Astrocyte (in vitro differentiated cells and primary cell): ENCODE results near the gene GSK3B. TPM values are rescaled to one million over a fixed set of nuclear protein-coding genes. Genes with fewer than 3 reads are reported as not detected.

Experiments used
- DNase-seq: peaks from one replicate; pipeline ENCODE4 v3.0.0-alpha.2; 2010; ENCODE audit warnings: low read depth
- FAIRE-seq: peaks from 2 replicates; lab custom pipeline; 2011; peaks lifted over from hg19 to GRCh38; lab: Jason Lieb, UNC
- H2AFZ ChIP-seq: 2 replicates; pipeline ENCODE4 v1.6.0; 2012; ENCODE audit warnings: low read depth, low read length, inconsistent platforms
- H3K27ac ChIP-seq: 2 replicates; pipeline ENCODE4 v1.5.1; 2011; ENCODE audit warnings: low read depth, low read length, inconsistent platforms
- H3K27me3 ChIP-seq: 2 replicates; pipeline ENCODE4 v1.6.0; 2011; ENCODE audit warnings: low read length, inconsistent platforms; ENCODE audit not compliant: insufficient read depth
- H3K36me3 ChIP-seq: 2 replicates; pipeline ENCODE4 v1.5.1; 2011; ENCODE audit warnings: low read length, inconsistent platforms; ENCODE audit not compliant: insufficient read depth
- H3K4me1 ChIP-seq: 2 replicates; pipeline ENCODE4 v1.5.1; 2011; ENCODE audit warnings: low read length, inconsistent platforms; ENCODE audit not compliant: insufficient read depth
- H3K4me2 ChIP-seq: 2 replicates; pipeline ENCODE4 v1.6.0; 2012; ENCODE audit warnings: low read length, inconsistent platforms
- H3K4me3 ChIP-seq: 2 replicates; pipeline ENCODE4 v1.5.1; 2011; ENCODE audit warnings: low read depth, mild to moderate bottlenecking, low read length, inconsistent platforms; ENCODE audit not compliant: insufficient read depth
- H3K79me2 ChIP-seq: 2 replicates; pipeline ENCODE4 v1.6.0; 2012; ENCODE audit warnings: mild to moderate bottlenecking, low read length, inconsistent platforms; ENCODE audit not compliant: insufficient read depth
- H3K9ac ChIP-seq: 2 replicates; pipeline ENCODE4 v1.6.0; 2012; ENCODE audit warnings: mild to moderate bottlenecking, low read length, inconsistent platforms
- H3K9me3 ChIP-seq: 2 replicates; pipeline ENCODE4 v1.5.1; 2012; ENCODE audit warnings: low read depth, mild to moderate bottlenecking, low read length, inconsistent platforms; ENCODE audit not compliant: insufficient read depth
- H4K20me1 ChIP-seq: 2 replicates; pipeline ENCODE4 v1.6.0; 2012; ENCODE audit warnings: low read length, inconsistent platforms; ENCODE audit not compliant: insufficient read depth
- H3K27ac Mint-ChIP-seq: one replicate; pipeline ENCODE4 v1.8.0; 2021; ENCODE audit warnings: mild to moderate bottlenecking, mixed read lengths; ENCODE audit not compliant: unreplicated experiment
- H3K27me3 Mint-ChIP-seq: one replicate; pipeline ENCODE4 v1.8.0; 2021; ENCODE audit warnings: low read depth, mixed read lengths; ENCODE audit not compliant: unreplicated experiment
- H3K36me3 Mint-ChIP-seq: one replicate; pipeline ENCODE4 v1.8.0; 2021; ENCODE audit warnings: low read depth, mixed read lengths; ENCODE audit not compliant: unreplicated experiment
- H3K4me1 Mint-ChIP-seq: one replicate; pipeline ENCODE4 v1.8.0; 2021; ENCODE audit warnings: low read depth, mixed read lengths; ENCODE audit not compliant: unreplicated experiment
- H3K4me3 Mint-ChIP-seq: one replicate; pipeline ENCODE4 v1.8.0; 2021; ENCODE audit warnings: mild to moderate bottlenecking, moderate library complexity, mixed read lengths; ENCODE audit not compliant: unreplicated experiment
- H3K9me3 Mint-ChIP-seq: one replicate; pipeline ENCODE4 v1.8.0; 2021; ENCODE audit warnings: mild to moderate bottlenecking, mixed read lengths; ENCODE audit not compliant: unreplicated experiment
- CTCF ChIP-seq: IDR thresholded peaks from 2 replicates; pipeline ENCODE4 v1.5.1; 2011; ENCODE audit warnings: low read depth, mild to moderate bottlenecking, inconsistent platforms, low read length, moderate library complexity; ENCODE audit not compliant: insufficient read depth
- EZH2 ChIP-seq: IDR thresholded peaks from 2 replicates; pipeline ENCODE4 v1.6.1; 2012; ENCODE audit warnings: mild to moderate bottlenecking, low read length, inconsistent platforms; ENCODE audit not compliant: insufficient read depth
- total RNA-seq: library from RNA; stranded (reverse); gene quantifications from 2 replicates; pipeline ENCODE4 v1.2.1, GENCODE V29; 2021

Gene GSK3B
- total RNA-seq, 1 donor from 2014 or later = 80.6 TPM

GRCh38 chr3:119849126-119849525 lies 245.1 kb downstream of the GSK3B start:
- Histone ChIP-seq H3K79me2 (peaks cover 13% of the 10 kb centered on the region), H2AFZ (no peak overlapping the region), H4K20me1 (no peaks in the 10 kb centered on the region), H3K27ac (no peak overlapping the region), H3K36me3 (no peaks in the 10 kb centered on the region), H3K4me3 (no peak overlapping the region), H3K9me3 (no peaks in the 10 kb centered on the region), H3K27me3 (no peaks in the 10 kb centered on the region), H3K4me1 (no peaks in the 10 kb centered on the region), H3K9ac (no peak overlapping the region), H3K4me2 (no peak overlapping the region)
- H3K4me3 Mint-ChIP-seq = no peak overlapping the region
- H3K9me3 Mint-ChIP-seq = peaks cover 2% of the 10 kb centered on the region
- no peak for TF ChIP-seq EZH2
- no peak for TF ChIP-seq CTCF
- FAIRE-seq = no peak
- H3K36me3 Mint-ChIP-seq = peaks cover 24% of the 10 kb centered on the region
- no peaks in the 10 kb centered on the region for H3K27me3 Mint-ChIP-seq
- H3K4me1 Mint-ChIP-seq = no peaks in the 10 kb centered on the region
- no peak for DNase-seq
- H3K27ac Mint-ChIP-seq = no peak overlapping the region

GRCh38 chr3:119841808-119842471 lies 252.3 kb downstream of the GSK3B start:
- no peaks in the 10 kb centered on the region for H3K27me3 Mint-ChIP-seq
- no peak overlapping the region for H3K27ac ChIP-seq
- H3K4me3 Mint-ChIP-seq = no peak overlapping the region
- H3K36me3 ChIP-seq = no peaks in the 10 kb centered on the region
- peaks cover 2% of the 10 kb centered on the region for H3K4me1 Mint-ChIP-seq
- H3K9me3 Mint-ChIP-seq = peaks cover 3% of the 10 kb centered on the region
- no peak overlapping the region for H3K9ac ChIP-seq
- H3K27me3 ChIP-seq = no peaks in the 10 kb centered on the region
- H3K9me3 ChIP-seq = no peaks in the 10 kb centered on the region
- no peak for FAIRE-seq
- H3K4me2 ChIP-seq = no peak overlapping the region
- DNase-seq = no peak
- H3K4me3 ChIP-seq = no peak overlapping the region
- H3K27ac Mint-ChIP-seq = no peak overlapping the region
- peaks cover 10% of the 10 kb centered on the region for H3K79me2 ChIP-seq
- H2AFZ ChIP-seq = no peak overlapping the region
- peaks cover 21% of the 10 kb centered on the region for H3K36me3 Mint-ChIP-seq
- no peak for TF ChIP-seq CTCF
- TF ChIP-seq EZH2 = no peak
- H3K4me1 ChIP-seq = no peaks in the 10 kb centered on the region
- no peaks in the 10 kb centered on the region for H4K20me1 ChIP-seq

- Mint-ChIP-seq H3K4me3 (no peak overlapping the region), H3K9me3 (peaks cover 2% of the 10 kb centered on the region), H3K27me3 (no peaks in the 10 kb centered on the region), H3K4me1 (peaks cover 20% of the 10 kb centered on the region), H3K36me3 (peaks cover 6% of the 10 kb centered on the region), H3K27ac (no peak overlapping the region)
- FAIRE-seq = no peak
- no peak overlapping the region for H3K27ac ChIP-seq
- H3K9me3 ChIP-seq = no peaks in the 10 kb centered on the region
- H3K4me3 ChIP-seq = no peak overlapping the region
- no peaks in the 10 kb centered on the region for H3K27me3 ChIP-seq
- H2AFZ ChIP-seq = no peak overlapping the region
- no peak overlapping the region for H3K9ac ChIP-seq
- H3K4me1 ChIP-seq = peaks cover 12% of the 10 kb centered on the region
- H3K4me2 ChIP-seq = no peak overlapping the region
- no peak for DNase-seq
- TF ChIP-seq EZH2 (no peak), CTCF (no peak)
- H3K36me3 ChIP-seq = no peaks in the 10 kb centered on the region
- H4K20me1 ChIP-seq = peaks cover 11% of the 10 kb centered on the region
- H3K79me2 ChIP-seq = no peaks in the 10 kb centered on the region
Observed at GRCh38 chr3:119835556-119835955, 258.7 kb downstream of the GSK3B start.
